HepG2 (cell line): ENCODE results near the gene CHN2. TPM values are rescaled to one million over a fixed set of nuclear protein-coding genes. Genes with fewer than 3 reads are reported as not detected.

ENCODE experiments used
- ATAC-seq: fragments of 200-7000 bp; cut with Tn5 transposase; 3 replicates; pipeline ENCODE4 v1.9.1; 2020; ENCODE audit warnings: mild to moderate bottlenecking, moderate library complexity
- BruUV-seq: library from RNA; stranded (reverse); fragments of 400-500 nt; replicated peaks from 2 replicates; lab custom pipeline; 2021; lab: Mats Ljungman, UMichigan
- CTCF ChIA-PET: fragments of 300-600 bp; formaldehyde crosslinking; extraction: SDS; loops from one replicate; lab custom pipeline; 2021; ENCODE audit warnings: low total read pairs, inconsistent platforms, low intra/inter-chr PET ratio; lab: Yijun Ruan, JAX
- POLR2A ChIA-PET: fragments of 350-600 bp; sonication (Branson Sonifier 250); formaldehyde crosslinking; loops from one replicate; lab custom pipeline; 2020; ENCODE audit warnings: antibody characterized with exemption, inconsistent platforms; lab: Yijun Ruan, JAX
- DNase-seq: peaks from one replicate; pipeline ENCODE4 v3.0.0-alpha.2; 2015; ENCODE audit warnings: low spot score
- FAIRE-seq: peaks from 3 replicates; lab custom pipeline; 2011; peaks lifted over from hg19 to GRCh38; lab: Jason Lieb, UNC
- H2AFZ ChIP-seq: one replicate; pipeline ENCODE4 v1.6.1; 2011; ENCODE audit warnings: low read length, inconsistent platforms
- H3K27ac ChIP-seq: fragments of 300-600 bp; 3 replicates; pipeline ENCODE4 v1.8.0; 2011; ENCODE audit warnings: mixed run types, mild to moderate bottlenecking, mixed read lengths, low read length, inconsistent platforms; ENCODE audit not compliant: insufficient read depth; ENCODE audit errors: extremely low read length
- H3K27me3 ChIP-seq, 2 experiments: fragments of 200-600 bp in 1 of 2; 2 replicates in 1 of 2; 3 replicates in 1 of 2; pipeline versions ENCODE4 v1.6.0 to v1.8.0; 2011; ENCODE audit warnings: low read length in 2 of 2, mild to moderate bottlenecking in 2 of 2, moderate library complexity in 2 of 2, inconsistent platforms in 1 of 2; ENCODE audit not compliant: insufficient read depth in 2 of 2, control insufficient read depth in 1 of 2
- H3K36me3 ChIP-seq, 2 experiments: fragments of 200-600 bp in 1 of 2; replicated peaks in 1 of 2; 2 replicates in 1 of 2; 3 replicates in 1 of 2; pipeline versions ENCODE4 v1.5.1 to v1.8.0; 2011; ENCODE audit warnings: low read length in 2 of 2, inconsistent platforms in 1 of 2; ENCODE audit not compliant: insufficient read depth in 2 of 2, control insufficient read depth in 1 of 2
- H3K4me1 ChIP-seq: 2 replicates; pipeline ENCODE4 v1.5.1; 2012; ENCODE audit warnings: low read length, inconsistent platforms; ENCODE audit not compliant: insufficient read depth
- H3K4me2 ChIP-seq: 2 replicates; pipeline ENCODE4 v1.6.0; 2011; ENCODE audit warnings: low read depth, low read length, inconsistent platforms
- H3K4me3 ChIP-seq, 3 experiments: fragments of 200-600 bp in 1 of 3; sonication (generic), shearing (Covaris generic) in 1 of 3; replicated peaks in 1 of 3; 2 replicates each; pipeline ENCODE4 v1.5.1; 2011 to 2016; ENCODE audit warnings: low read length in 3 of 3, inconsistent platforms in 2 of 3, low read depth in 2 of 3, mild to moderate bottlenecking in 2 of 3, control low read depth in 1 of 3, mixed read lengths in 1 of 3; ENCODE audit not compliant: insufficient read depth in 1 of 3
- H3K79me2 ChIP-seq: one replicate; pipeline ENCODE4 v1.6.1; 2011; ENCODE audit warnings: low read length, inconsistent platforms; ENCODE audit not compliant: insufficient read depth
- H3K9ac ChIP-seq: 2 replicates; pipeline ENCODE4 v1.6.0; 2011; ENCODE audit warnings: mild to moderate bottlenecking, low read depth, low read length, inconsistent platforms; ENCODE audit not compliant: insufficient read depth
- H3K9me3 ChIP-seq: 2 replicates; pipeline ENCODE4 v1.5.1; 2012; ENCODE audit warnings: mild to moderate bottlenecking, low read length
- H4K20me1 ChIP-seq: 2 replicates; pipeline ENCODE4 v1.6.0; 2011; ENCODE audit warnings: inconsistent platforms, mild to moderate bottlenecking, low read length, moderate library complexity; ENCODE audit not compliant: insufficient read depth
- CC2D1A ChIP-seq: sonication (generic); formaldehyde crosslinking; IDR thresholded peaks from 2 replicates; pipeline ENCODE4 v1.8.1; 2023; ENCODE audit warnings: mild to moderate bottlenecking, missing genetic modification reagents
- GFI1 ChIP-seq: sonication (generic); formaldehyde crosslinking; IDR thresholded peaks from 2 replicates; pipeline ENCODE4 v1.5.0; 2020; ENCODE audit warnings: missing genetic modification reagents, mild to moderate bottlenecking, borderline replicate concordance
- HNF4A ChIP-seq: sonication (generic); formaldehyde crosslinking; IDR thresholded peaks from 2 replicates; pipeline ENCODE4 v1.4.0; 2020; ENCODE audit warnings: missing genetic modification reagents
- NFIC ChIP-seq: IDR thresholded peaks from 2 replicates; pipeline ENCODE4 v1.6.1; 2012; ENCODE audit warnings: mild to moderate bottlenecking, low read length, inconsistent platforms
- RXRB ChIP-seq: IDR thresholded peaks from 2 replicates; pipeline ENCODE4 v1.6.1; 2016; ENCODE audit warnings: borderline replicate concordance, missing genetic modification reagents, missing compliant biosample characterization
- TRIM22 ChIP-seq: fragments of 450-650 bp; IDR thresholded peaks from 2 replicates; pipeline ENCODE4 v1.6.1; 2017
- ZMYM3 ChIP-seq: sonication (generic); formaldehyde crosslinking; IDR thresholded peaks from 2 replicates; pipeline ENCODE4 v1.5.1; 2020; ENCODE audit warnings: mild to moderate bottlenecking, missing genetic modification reagents
- ZNF484 ChIP-seq: sonication (generic); formaldehyde crosslinking; IDR thresholded peaks from 2 replicates; pipeline ENCODE4 v1.5.1; 2020; ENCODE audit warnings: mild to moderate bottlenecking, low read depth, missing genetic modification reagents, borderline replicate concordance
- ZNF546 ChIP-seq: sonication (generic); formaldehyde crosslinking; conservative IDR thresholded peaks from 2 replicates; pipeline ENCODE4 v1.8.1; 2023; ENCODE audit warnings: mild to moderate bottlenecking, missing genetic modification reagents
- ZNF567 ChIP-seq: sonication (generic); formaldehyde crosslinking; IDR thresholded peaks from 2 replicates; pipeline ENCODE4 v1.8.1; 2023; ENCODE audit warnings: mild to moderate bottlenecking, missing genetic modification reagents, borderline replicate concordance
- ZNF598 ChIP-seq: sonication (generic); formaldehyde crosslinking; IDR thresholded peaks from 2 replicates; pipeline ENCODE4 v1.5.1; 2020; ENCODE audit warnings: mild to moderate bottlenecking, missing genetic modification reagents, borderline replicate concordance
- WGBS: methylation state at CpG from one replicate; pipeline ENCODE4 v1.1.6; 2017; ENCODE audit warnings: low lambda C conversion rate; 5-methylcytosine and 5-hydroxymethylcytosine counted together
- in situ Hi-C: cut with HindIII; loops from 2 replicates; pipeline ENCODE4 v1.10.0; 2017; ENCODE audit warnings: low pct_unique_long_range_greater_than_20kb; ENCODE audit not compliant: extremely low pct_ligation_motif_present
- intact Hi-C: fragments of 100-400 bp; cut with micrococcal nuclease; formaldehyde crosslinking; loops from one replicate; pipeline ENCODE4 v1.10.0; 2022; ENCODE audit not compliant: unreplicated experiment
- polyA plus RNA-seq, 8 experiments: library from polyadenylated mRNA; depleted of rRNA in 3 of 8; stranded (reverse) in 7 of 8; unstranded in 1 of 8; fragments of >200 nt; fragmentation: Illumina TruSeq in 4 of 8; extraction: Trizol in 4 of 8; gene quantifications; 2 replicates each; pipeline versions ENCODE4 v1.2.1 to v1.2.3, GENCODE V29; 2011 to 2016; ENCODE audit warnings: low read depth in 4 of 8, missing spikeins in 1 of 8, mixed read lengths in 1 of 8; ENCODE audit not compliant: insufficient read depth in 1 of 8
- total RNA-seq, 5 experiments: library from RNA; depleted of rRNA; stranded (reverse); fragments of >200 nt; fragmentation: Illumina TruSeq; extraction: Trizol; gene quantifications; 2 replicates each; pipeline ENCODE4 v1.2.3, GENCODE V29; 2016; ENCODE audit warnings: low read depth in 1 of 5
- TF ChIP-seq, protein P1 (sequence below): sonication (generic); formaldehyde crosslinking; IDR thresholded peaks from 2 replicates; pipeline ENCODE4 v1.4.0; 2020; ENCODE audit warnings: missing genetic modification reagents

CHN2 gene
- total and polyA plus RNA-seq, 2 of the 13 experiments (the other 11 are each of a cell fraction or from before 2014, with no cell fraction given) = 23.5 to 30.5 TPM

DNA sequence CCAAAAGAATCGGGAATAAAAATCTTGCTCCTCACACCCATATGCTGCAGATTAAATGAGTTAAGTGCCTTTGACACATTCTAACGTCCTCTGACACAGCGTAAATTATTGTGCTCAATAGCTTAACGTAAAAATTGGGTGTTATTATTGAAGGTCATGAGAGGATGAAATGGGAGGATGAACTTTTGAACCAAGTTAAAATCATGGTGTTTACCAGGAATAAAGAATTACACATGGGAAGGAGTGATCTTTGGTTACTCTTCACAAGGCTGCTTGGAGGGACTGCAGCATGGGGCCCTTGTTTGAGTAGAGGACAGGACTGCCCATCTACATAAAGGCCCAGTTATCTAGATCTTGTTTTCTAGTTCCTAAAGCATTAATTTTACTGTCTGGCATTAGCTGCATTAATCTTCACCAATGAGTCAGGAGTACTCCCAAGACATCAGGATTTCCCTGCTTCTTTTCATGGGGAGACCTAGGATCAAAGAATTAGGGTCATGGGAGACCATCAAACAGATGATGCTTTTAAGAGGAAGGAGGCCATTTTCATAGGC lies 284.2 kb downstream of the CHN2 start (continued):
- peak; percentile 58; the same call in 1 of the 2 replicates for TF ChIP-seq ZMYM3 (CRISPR knock-in tag)
- TF ChIP-seq, protein P1, sequence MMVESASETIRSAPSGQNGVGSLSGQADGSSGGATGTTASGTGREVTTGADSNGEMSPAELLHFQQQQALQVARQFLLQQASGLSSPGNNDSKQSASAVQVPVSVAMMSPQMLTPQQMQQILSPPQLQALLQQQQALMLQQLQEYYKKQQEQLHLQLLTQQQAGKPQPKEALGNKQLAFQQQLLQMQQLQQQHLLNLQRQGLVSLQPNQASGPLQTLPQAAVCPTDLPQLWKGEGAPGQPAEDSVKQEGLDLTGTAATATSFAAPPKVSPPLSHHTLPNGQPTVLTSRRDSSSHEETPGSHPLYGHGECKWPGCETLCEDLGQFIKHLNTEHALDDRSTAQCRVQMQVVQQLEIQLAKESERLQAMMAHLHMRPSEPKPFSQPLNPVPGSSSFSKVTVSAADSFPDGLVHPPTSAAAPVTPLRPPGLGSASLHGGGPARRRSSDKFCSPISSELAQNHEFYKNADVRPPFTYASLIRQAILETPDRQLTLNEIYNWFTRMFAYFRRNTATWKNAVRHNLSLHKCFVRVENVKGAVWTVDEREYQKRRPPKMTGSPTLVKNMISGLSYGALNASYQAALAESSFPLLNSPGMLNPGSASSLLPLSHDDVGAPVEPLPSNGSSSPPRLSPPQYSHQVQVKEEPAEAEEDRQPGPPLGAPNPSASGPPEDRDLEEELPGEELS (CRISPR knock-in tag) = peak; percentile 38; the same call in 1 of the 2 replicates
- 0 out of 2 replicates have a peak, but pooled peaks have one; percentile 18 for TF ChIP-seq RXRB (CRISPR knock-in tag)
- TF ChIP-seq HNF4A = peak; percentile 71
- no peak for TF ChIP-seq NFIC
- TF ChIP-seq ZNF598 (CRISPR knock-in tag) = no peak

DNA sequence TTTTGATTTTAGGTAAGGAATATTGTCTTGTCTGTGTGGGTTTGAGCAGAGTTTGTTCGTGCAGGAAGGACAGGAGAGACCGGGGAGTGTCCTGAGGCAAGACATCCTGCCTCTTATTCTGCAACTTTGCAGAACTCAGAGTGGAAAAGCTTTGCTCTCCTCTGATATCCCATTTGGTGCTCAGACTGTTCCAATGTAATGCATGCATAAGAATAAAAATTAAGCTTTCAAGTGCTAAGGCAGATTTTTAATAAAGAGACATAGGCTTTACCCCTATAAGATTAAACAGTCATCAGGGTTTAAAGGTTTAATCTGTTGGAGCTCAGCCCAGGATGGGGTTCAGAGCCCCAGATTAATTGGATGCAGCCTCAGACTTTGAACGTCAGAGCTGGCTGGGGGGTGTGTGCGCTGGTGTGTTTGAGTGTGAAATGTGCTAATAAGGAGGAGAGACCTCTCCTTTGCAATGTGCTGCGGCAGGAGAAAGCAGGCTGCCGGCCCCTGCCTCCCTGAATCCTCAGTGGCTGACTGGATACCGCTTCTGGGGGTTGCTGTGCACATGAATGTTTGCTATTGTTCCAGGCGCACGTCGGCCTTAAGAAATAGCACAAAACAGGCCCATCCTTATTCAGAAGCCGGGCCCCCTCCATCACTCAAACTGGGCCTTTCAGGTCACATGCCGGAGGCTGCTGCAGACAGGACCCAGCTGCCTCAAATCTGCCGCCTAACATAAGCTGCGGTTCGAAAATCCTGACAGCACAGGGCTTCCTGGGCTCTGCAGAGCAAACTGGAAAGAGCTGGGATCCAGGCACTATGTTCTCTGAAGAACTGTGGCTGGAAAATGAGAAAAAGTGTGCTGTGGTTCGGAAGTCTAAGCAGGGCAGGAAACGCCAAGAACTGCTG lies 285.0 kb downstream of the CHN2 start:
- no peaks in the 10 kb centered on the region for H4K20me1 ChIP-seq
- H3K4me1 ChIP-seq = peaks cover 70% of the 10 kb centered on the region
- FAIRE-seq (no peak), ATAC-seq (no peak), DNase-seq (no peak)
- H3K4me3 ChIP-seq = no peak overlapping the region
- ChIA-PET POLR2A (interaction anchor here (1.2 kb wide), 1 partner anchor 9 kb away, joined by 3 read pairs; no protein-coding TSS in a partner anchor), CTCF (no interaction called here)
- no peak for TF ChIP-seq ZNF567 (CRISPR knock-in tag)
- no peak for TF ChIP-seq ZNF546
- TF ChIP-seq GFI1 (CRISPR knock-in tag) = no peak
- no peak for TF ChIP-seq CC2D1A (CRISPR knock-in tag)
- no peak for TF ChIP-seq ZNF484 (CRISPR knock-in tag)
- no peak for TF ChIP-seq TRIM22
- no peak overlapping the region for H2AFZ ChIP-seq
- H3K9me3 ChIP-seq = no peaks in the 10 kb centered on the region
- H3K9ac ChIP-seq = no peak overlapping the region
- 81% methylated on average over 17 of the region's 17 CpGs for WGBS
- H3K36me3 ChIP-seq = no peaks in the 10 kb centered on the region; a peak in 2 of 5 replicates
- BruUV-seq = no TSS peak
- no peaks in the 10 kb centered on the region for H3K79me2 ChIP-seq
- no peaks in the 10 kb centered on the region for H3K27me3 ChIP-seq
- in situ Hi-C loops = no loop called here
- peak overlapping the region; percentile 43 for H3K27ac ChIP-seq
- no peak overlapping the region for H3K4me2 ChIP-seq
- intact Hi-C loops = loop anchor here (5.0 kb wide), 1 partner anchor 208 kb away; no protein-coding TSS in a partner anchor
